Measurements from ENCODE around the gene PNPLA1.

The PNPLA1 gene

GRCh38 chr6:36289281-36289878 is 19.5 kb downstream of the PNPLA1 start:
- DNase-seq: no peak

- no peak for DNase-seq
Observed at GRCh38 chr6:36290668-36291620, 21.1 kb downstream of the PNPLA1 start.

- DNase-seq: no peak
Observed at GRCh38 chr6:36292170-36292569, 22.3 kb downstream of the PNPLA1 start.

GRCh38 chr6:36296240-36296639 is 26.4 kb downstream of the PNPLA1 start:
- no peak for DNase-seq

- DNase-seq: no peak
Observed at GRCh38 chr6:36297051-36297450, 27.2 kb downstream of the PNPLA1 start.

GRCh38 chr6:36297511-36297910 is 27.7 kb downstream of the PNPLA1 start:
- no peak for DNase-seq

- no peak for DNase-seq
Observed at GRCh38 chr6:36298027-36298426, 28.2 kb downstream of the PNPLA1 start.

GRCh38 chr6:36301085-36301658 is 31.3 kb downstream of the PNPLA1 start:
- DNase-seq: no peak

- DNase-seq: no peak
Observed at GRCh38 chr6:36301781-36302180, 31.9 kb downstream of the PNPLA1 start.

- DNase-seq: peak; percentile 81
Observed at GRCh38 chr6:36302227-36302976, 32.5 kb downstream of the PNPLA1 start.

GRCh38 chr6:36305885-36306284 is 36.0 kb downstream of the PNPLA1 start:
- DNase-seq: no peak

- DNase-seq: no peak
Observed at GRCh38 chr6:36306375-36306774, 36.5 kb downstream of the PNPLA1 start.

GRCh38 chr6:36308514-36308913 is 38.7 kb downstream of the PNPLA1 start:
- DNase-seq: no peak

GRCh38 chr6:36309203-36309602 is 39.3 kb downstream of the PNPLA1 start:
- DNase-seq: no peak

- no peak for DNase-seq
Observed at GRCh38 chr6:36309900-36310299, 40.0 kb downstream of the PNPLA1 start.

- DNase-seq: no peak
Observed at GRCh38 chr6:36312854-36313648, 43.2 kb downstream of the PNPLA1 start.

- no peak for DNase-seq
Observed at GRCh38 chr6:36313649-36313936, 43.7 kb downstream of the PNPLA1 start.

GRCh38 chr6:36314221-36315014 is 44.6 kb downstream of the PNPLA1 start:
- DNase-seq: peak; percentile 74

- no peak for DNase-seq
Observed at GRCh38 chr6:36315921-36316320, 46.1 kb downstream of the PNPLA1 start.

GRCh38 chr6:36317623-36318022 is 47.8 kb downstream of the PNPLA1 start:
- no peak for DNase-seq

- DNase-seq: no peak
Observed at GRCh38 chr6:36318690-36319435, 49.0 kb downstream of the PNPLA1 start.
